Erythroblast (primary cell): ENCODE data around the gene RAMP1.

ENCODE experiments used
- GATA1 ChIP-seq: IDR thresholded peaks from 2 replicates; pipeline ENCODE4 v1.6.1; 2011; ENCODE audit warnings: low read depth, mild to moderate bottlenecking, control low read depth, low read length, moderate library complexity
- POLR2A ChIP-seq: IDR thresholded peaks from 2 replicates; pipeline ENCODE4 v1.6.1; 2011; ENCODE audit warnings: mild to moderate bottlenecking, low read length

GRCh38 chr2:237883951-237884446 lies 24.6 kb downstream of the RAMP1 start:
- TF ChIP-seq POLR2A (no peak), GATA1 (no peak)
